ENCODE results near the gene GH2.
"Not testable (repeated sequence)": the region's sequence is repeated elsewhere in the genome, so short reads cannot be mapped to it uniquely, and the experiment has no call there.

GH2 gene

GRCh38 chr17:63916566-63917185, 34.9 kb upstream of the GH2 start:
- H3K4me3 ChIP-seq: no peak overlapping the region
- no peak overlapping the region for H3K27ac ChIP-seq
- H3K4me1 ChIP-seq: peaks cover 13 to 81% (median 60%) of the 10 kb centered on the region in 10 experiments; a peak in 19 of 20 replicates
- H4K20me1 ChIP-seq: no peaks in the 10 kb centered on the region
- H3K4me2 ChIP-seq: peak overlapping the region; percentile 63 to 82 (median 74); a peak in 19 of 22 replicates
- TF ChIP-seq Cebpa-rat (IDR thresholded peaks at IDR 0.05): no peak
- no peaks in the 10 kb centered on the region for H3K27me3 ChIP-seq
- no peak overlapping the region for H3K9ac ChIP-seq
- no peaks in the 10 kb centered on the region for H3K36me3 ChIP-seq
- no peaks in the 10 kb centered on the region for H3K9me3 ChIP-seq (replicated peaks in 1 of 11)

DNA sequence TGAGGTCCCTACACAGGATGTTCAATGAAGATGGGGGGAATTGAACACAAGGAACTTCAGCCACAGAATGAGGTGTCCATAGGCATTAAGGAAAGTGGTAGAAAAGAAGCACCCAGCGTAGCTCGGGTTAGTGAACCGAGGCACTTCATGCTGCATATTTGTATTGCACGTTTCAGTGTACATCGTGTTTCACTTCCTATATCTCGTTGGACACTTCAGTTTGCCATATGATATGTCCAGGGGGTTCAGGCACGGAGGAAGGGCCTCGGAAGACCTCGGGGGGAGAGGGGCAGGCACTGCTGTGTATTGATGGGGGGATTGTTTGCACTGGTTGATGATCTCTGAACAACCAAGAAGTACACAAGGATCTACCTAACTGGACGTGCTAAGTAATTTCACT, 34.0 kb upstream of the GH2 start:
- H3K36me3 ChIP-seq; H3K27me3 ChIP-seq; H3K4me3 ChIP-seq; H4K20me1 ChIP-seq; H3K9me3 ChIP-seq (replicated peaks in 1 of 11): not testable (repeated sequence)
- Histone ChIP-seq H3K27ac (0 out of 22 replicates have a peak overlapping the region, but pooled peaks of 1 of the 11 experiments have one; percentile 22), H3K9ac (peak overlapping the region in 1 of 11 experiments; percentile 26; a peak in 1 of 22 replicates), H3K4me2 (peak overlapping the region; percentile 63 to 82 (median 74)), H3K4me1 (peaks cover 13 to 74% (median 56%) of the 10 kb centered on the region in 10 experiments; a peak in 19 of 20 replicates)

DNA sequence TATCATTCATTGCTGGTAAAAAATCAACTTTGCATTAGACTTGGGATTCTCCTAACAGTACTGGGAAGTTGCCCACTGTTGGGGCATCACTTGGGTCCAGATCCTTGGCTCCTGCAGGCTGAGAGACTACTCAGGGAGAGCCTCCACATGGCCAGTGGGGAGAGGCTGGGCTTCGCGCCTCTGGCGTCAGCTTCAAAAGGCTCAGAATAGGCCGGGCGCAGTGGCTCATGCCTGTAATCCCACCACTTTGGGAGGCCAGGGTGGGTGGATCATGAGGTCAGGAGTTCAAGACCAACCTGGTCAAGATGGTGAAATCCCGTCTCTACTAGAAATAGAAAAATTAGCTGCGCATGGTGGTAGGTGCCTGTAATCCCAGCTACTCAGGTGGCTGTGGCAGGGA, 32.7 kb upstream of the GH2 start:
- H4K20me1 ChIP-seq: no peaks in the 10 kb centered on the region
- H3K9ac ChIP-seq: no peak overlapping the region
- peak overlapping the region in 1 of 11 experiments; percentile 25; a peak in 2 of 22 replicates for H3K4me2 ChIP-seq
- H3K27ac ChIP-seq: no peak overlapping the region
- H3K4me3 ChIP-seq: no peak overlapping the region
- H3K36me3 ChIP-seq: no peaks in the 10 kb centered on the region
- H3K27me3 ChIP-seq: no peaks in the 10 kb centered on the region
- H3K4me1 ChIP-seq: peaks cover 13 to 69% (median 44%) of the 10 kb centered on the region in 10 experiments; a peak in 19 of 20 replicates
- H3K9me3 ChIP-seq (replicated peaks in 1 of 11): no peaks in the 10 kb centered on the region
- no peak for TF ChIP-seq Cebpa-rat (IDR thresholded peaks at IDR 0.05)

GRCh38 chr17:63911657-63912100, 29.9 kb upstream of the GH2 start:
- H3K9me3 ChIP-seq (replicated peaks in 1 of 11): no peaks in the 10 kb centered on the region
- H3K27me3 ChIP-seq: no peaks in the 10 kb centered on the region
- no peak for TF ChIP-seq Cebpa-rat (IDR thresholded peaks at IDR 0.05)
- no peak overlapping the region for H3K9ac ChIP-seq
- no peaks in the 10 kb centered on the region for H3K36me3 ChIP-seq
- no peak overlapping the region for H3K27ac ChIP-seq
- no peak overlapping the region for H3K4me3 ChIP-seq
- H3K4me1 ChIP-seq: peaks cover 13 to 52% (median 34%) of the 10 kb centered on the region in 10 experiments; a peak in 19 of 20 replicates
- H4K20me1 ChIP-seq: no peaks in the 10 kb centered on the region
- H3K4me2 ChIP-seq: peak overlapping the region in 1 of 11 experiments; percentile 18; a peak in 1 of 22 replicates

DNA sequence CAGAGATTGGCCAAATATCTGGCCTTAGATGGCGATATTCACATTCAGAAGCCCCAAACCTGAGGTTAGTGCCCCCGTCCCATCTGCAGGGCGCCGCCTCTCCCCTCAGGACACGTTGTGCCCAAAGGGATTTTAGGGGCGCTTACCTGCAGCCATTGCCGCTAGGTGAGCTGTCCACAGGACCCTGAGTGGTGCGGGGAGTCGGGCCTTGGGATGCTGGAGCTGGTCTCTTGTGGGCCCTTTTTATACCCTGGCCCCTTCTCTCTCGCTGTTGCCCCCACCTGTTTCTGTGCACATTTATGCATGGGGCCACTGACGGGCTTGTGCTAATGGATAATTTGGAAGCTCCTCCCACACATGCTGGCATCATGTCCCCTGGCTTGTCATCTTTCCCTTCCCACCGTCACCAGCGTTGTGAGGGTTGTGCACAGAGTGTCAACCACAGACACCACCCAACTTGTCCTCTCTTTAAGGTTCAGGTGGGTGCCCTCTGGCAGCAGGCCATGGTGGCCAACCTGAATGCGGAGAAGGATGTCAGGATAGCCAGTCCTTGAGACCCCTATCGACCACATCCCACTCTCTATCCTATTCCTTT, 29.4 kb upstream of the GH2 start, which contains the start of gene CSHL1:
TSS of gene CSHL1 (minus strand) at position 218 of the 595 bp plus-strand sequence. CDS start at position 156, 62 bp downstream.
- H4K20me1 ChIP-seq: no peaks in the 10 kb centered on the region
- peak within 1 kb of the TSS in 4 of 11 experiments; percentile 7 to 30 (median 22); a peak in 4 of 22 replicates for H3K4me2 ChIP-seq

DNA sequence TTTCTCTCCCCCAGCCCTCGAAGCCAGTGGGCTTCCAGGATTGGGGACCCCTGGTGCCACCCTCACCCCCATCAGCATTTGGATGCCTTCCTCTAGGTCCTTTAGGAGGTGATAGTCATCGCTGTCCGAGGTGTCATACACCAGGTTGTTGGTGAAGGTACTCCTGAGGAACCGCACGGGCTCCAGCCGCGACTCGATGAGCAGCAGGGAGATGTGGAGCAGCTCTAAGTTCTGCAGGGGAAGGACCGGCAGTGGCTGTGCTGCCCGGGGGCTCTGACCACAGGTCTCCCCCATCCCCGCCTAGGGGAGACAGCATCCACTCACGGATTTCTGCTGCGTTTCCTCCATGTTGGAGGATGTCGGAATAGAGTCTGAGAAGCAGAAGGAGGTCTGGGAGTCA, 28.4 kb upstream of the GH2 start:
- no peak overlapping the region for H3K9ac ChIP-seq
- TF ChIP-seq Cebpa-rat (IDR thresholded peaks at IDR 0.05): no peak
- no peaks in the 10 kb centered on the region for H4K20me1 ChIP-seq
- H3K4me1 ChIP-seq: peaks cover 0 to 37% (median 19%) of the 10 kb centered on the region in 10 experiments; a peak in 15 of 20 replicates
- no peaks in the 10 kb centered on the region for H3K9me3 ChIP-seq (replicated peaks in 1 of 11)
- H3K27ac ChIP-seq: no peak overlapping the region
- H3K4me3 ChIP-seq: no peak overlapping the region
- peak overlapping the region in 4 of 11 experiments; percentile 7 to 30 (median 17); a peak in 2 of 22 replicates for H3K4me2 ChIP-seq
- H3K27me3 ChIP-seq: no peaks in the 10 kb centered on the region
- no peaks in the 10 kb centered on the region for H3K36me3 ChIP-seq

More for the DNA sequence above, 29.4 kb upstream of the GH2 start, which contains the start of gene CSHL1:
- no peak within 1 kb of the TSS for H3K4me3 ChIP-seq
- no peak within 1 kb of the TSS for H3K27ac ChIP-seq
- no peaks in the 10 kb centered on the region for H3K36me3 ChIP-seq
- TF ChIP-seq Cebpa-rat (IDR thresholded peaks at IDR 0.05): no peak
- H3K4me1 ChIP-seq: peaks cover 9 to 47% (median 29%) of the 10 kb centered on the region in 10 experiments; a peak in 19 of 20 replicates
- H3K9ac ChIP-seq: no peak within 1 kb of the TSS; a peak in 1 of 22 replicates
- no peaks in the 10 kb centered on the region for H3K27me3 ChIP-seq
- H3K9me3 ChIP-seq (replicated peaks in 1 of 11): no peaks in the 10 kb centered on the region

- Histone ChIP-seq H3K4me2 (peak overlapping the region in 4 of 11 experiments; percentile 7 to 30 (median 17); a peak in 2 of 22 replicates), H3K4me1 (peaks cover 0 to 36% (median 19%) of the 10 kb centered on the region in 10 experiments; a peak in 14 of 20 replicates)
- H3K36me3 ChIP-seq; H3K27me3 ChIP-seq; H3K9me3 ChIP-seq (replicated peaks in 1 of 11); H4K20me1 ChIP-seq; H3K4me3 ChIP-seq; H3K27ac ChIP-seq; H3K9ac ChIP-seq: not testable (repeated sequence)
Observed at GRCh38 chr17:63909586-63909985, 27.8 kb upstream of the GH2 start.

GRCh38 chr17:63907161-63907778, 25.5 kb upstream of the GH2 start:
- H3K4me3 ChIP-seq; H3K36me3 ChIP-seq; H3K4me2 ChIP-seq; H3K27ac ChIP-seq; H3K27me3 ChIP-seq; H3K9me3 ChIP-seq (replicated peaks in 1 of 11); H4K20me1 ChIP-seq; H3K9ac ChIP-seq: not testable (repeated sequence)
- peaks cover 0 to 19% (median 4%) of the 10 kb centered on the region in 10 experiments; a peak in 11 of 20 replicates for H3K4me1 ChIP-seq

DNA sequence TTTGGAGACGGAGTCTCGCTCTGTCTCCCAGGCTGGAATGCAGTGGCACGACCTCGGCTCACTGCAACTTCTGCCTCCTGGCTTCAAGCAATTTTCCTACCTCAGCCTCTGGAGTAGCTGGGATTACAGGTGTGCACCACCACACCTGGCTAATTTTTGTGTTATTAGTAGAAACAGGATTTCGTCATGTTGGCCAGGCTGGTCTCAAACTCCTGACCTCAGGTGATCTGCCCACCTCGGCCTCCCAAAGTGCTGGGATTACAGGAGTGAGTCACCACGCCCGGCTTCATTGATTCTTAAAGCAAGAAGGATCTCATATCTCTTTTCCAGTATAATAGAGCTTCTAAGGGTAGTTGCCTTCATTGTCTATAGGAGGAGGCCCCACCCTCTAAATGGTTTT, 23.1 kb upstream of the GH2 start:
- H3K27me3 ChIP-seq; H4K20me1 ChIP-seq; H3K4me2 ChIP-seq; H3K27ac ChIP-seq; H3K4me1 ChIP-seq; H3K36me3 ChIP-seq; H3K9me3 ChIP-seq (replicated peaks in 1 of 11); H3K9ac ChIP-seq; H3K4me3 ChIP-seq: not testable (repeated sequence)

DNA sequence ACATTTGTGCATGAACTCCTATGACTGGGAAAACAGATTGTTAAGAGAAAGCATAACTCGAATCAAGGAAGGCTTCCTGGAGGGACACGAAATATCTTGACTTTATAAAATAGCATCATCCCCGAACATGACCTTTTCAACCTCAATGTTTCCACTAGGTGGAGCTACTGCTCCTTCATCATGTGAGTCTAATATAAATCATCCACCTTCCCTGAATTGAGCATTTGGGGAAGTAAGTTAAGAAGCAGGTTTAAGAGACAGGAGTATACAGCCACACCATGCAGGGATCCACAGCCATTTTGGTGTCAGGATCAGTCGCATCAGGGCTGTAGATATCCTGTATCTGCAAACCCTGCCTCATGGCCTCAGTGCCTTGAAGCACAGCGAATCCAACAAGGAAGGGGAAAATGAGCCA, 22.1 kb upstream of the GH2 start:
- H3K9me3 ChIP-seq (replicated peaks in 1 of 11); H4K20me1 ChIP-seq; H3K4me3 ChIP-seq; H3K36me3 ChIP-seq; H3K4me1 ChIP-seq; H3K27ac ChIP-seq; H3K9ac ChIP-seq; H3K27me3 ChIP-seq; H3K4me2 ChIP-seq: not testable (repeated sequence)

DNA sequence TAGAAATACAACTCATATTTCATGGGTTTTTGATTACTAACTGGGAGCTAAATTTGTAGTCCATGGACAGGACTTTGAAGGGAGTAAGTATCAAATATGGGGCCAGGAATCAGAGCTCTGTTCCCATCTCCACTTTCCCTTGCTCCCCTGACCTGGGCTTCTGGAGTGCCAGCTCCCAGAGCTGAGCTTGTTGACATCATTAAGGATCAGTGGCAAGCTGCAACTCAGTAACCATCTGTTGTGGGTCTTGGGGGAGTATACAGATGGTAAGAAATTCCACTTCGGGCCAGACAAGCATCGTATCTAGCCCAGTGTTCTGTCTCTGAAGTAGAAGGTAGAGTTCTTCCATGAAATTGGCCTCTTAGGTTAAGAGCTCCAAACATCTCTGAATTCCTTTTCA, 20.2 kb upstream of the GH2 start:
- H3K4me2 ChIP-seq; H3K27ac ChIP-seq; H3K36me3 ChIP-seq; H4K20me1 ChIP-seq; H3K9me3 ChIP-seq (replicated peaks in 1 of 11); H3K4me3 ChIP-seq; H3K9ac ChIP-seq; H3K27me3 ChIP-seq; H3K4me1 ChIP-seq: not testable (repeated sequence)

DNA sequence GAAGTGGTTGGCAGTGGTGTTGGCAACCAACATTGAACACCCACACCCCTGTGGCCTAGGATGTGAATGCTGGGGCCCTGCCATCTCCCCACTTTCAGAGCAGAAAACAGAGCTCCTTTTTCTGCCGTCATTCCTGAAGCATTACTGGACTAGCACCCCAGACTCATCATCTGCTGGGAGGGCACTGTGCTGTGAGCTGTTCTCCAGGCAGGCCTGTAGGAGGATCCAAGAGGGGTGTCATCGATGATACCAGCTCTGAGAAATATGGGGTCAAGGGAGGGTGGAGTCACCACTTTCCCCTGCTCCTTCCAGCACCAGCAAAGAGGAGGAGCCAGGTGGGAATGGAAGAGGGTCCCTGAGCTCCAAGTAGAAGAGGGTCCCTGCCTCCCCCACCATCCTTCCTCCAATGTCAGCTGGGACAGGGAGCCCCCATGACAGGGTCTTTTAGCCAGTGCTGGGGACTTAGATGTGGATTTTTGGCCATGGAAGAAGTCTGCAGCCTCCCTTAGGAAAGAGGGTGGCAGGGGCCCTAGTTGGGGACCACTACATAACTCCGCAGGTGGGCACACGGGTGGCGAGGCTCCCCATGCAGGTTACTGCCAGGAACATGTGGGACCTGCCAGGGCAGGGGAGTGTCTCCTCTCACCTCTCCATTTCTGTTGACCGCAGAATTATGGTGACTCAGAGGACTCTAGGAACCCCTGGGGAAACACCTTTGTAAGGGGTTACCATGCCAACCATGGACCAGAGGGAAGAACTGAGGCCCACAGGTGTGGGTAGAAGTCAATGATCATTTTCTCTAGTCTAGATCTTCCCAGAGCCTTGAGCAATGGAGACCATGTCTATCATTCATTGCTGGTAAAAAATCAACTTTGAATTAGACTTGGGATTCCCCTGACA, 17.4 kb upstream of the GH2 start:
- H3K4me3 ChIP-seq; H3K4me1 ChIP-seq; H3K27me3 ChIP-seq; H3K36me3 ChIP-seq; H3K9ac ChIP-seq; H3K9me3 ChIP-seq (replicated peaks in 1 of 11); H4K20me1 ChIP-seq; H3K4me2 ChIP-seq; H3K27ac ChIP-seq: not testable (repeated sequence)
